Fibroblast of lung (primary cell): ENCODE data around the gene IQSEC3.

Source experiments
- CTCF ChIP-seq, 2 donors: IDR thresholded peaks in 1 of 2; conservative IDR thresholded peaks in 1 of 2; 1 replicate in 1 of 2; 2 replicates in 1 of 2; pipeline ENCODE4 v1.5.1; 2011 to 2012; ENCODE audit warnings: low read length in 2 of 2, control low read depth in 1 of 2, inconsistent platforms in 1 of 2, low read depth in 1 of 2, mild to moderate bottlenecking in 1 of 2
- EZH2 ChIP-seq: IDR thresholded peaks from 2 replicates; pipeline ENCODE4 v1.5.1; 2012; ENCODE audit warnings: low read length, control low read depth, mild to moderate bottlenecking; ENCODE audit errors: missing control alignments

DNA sequence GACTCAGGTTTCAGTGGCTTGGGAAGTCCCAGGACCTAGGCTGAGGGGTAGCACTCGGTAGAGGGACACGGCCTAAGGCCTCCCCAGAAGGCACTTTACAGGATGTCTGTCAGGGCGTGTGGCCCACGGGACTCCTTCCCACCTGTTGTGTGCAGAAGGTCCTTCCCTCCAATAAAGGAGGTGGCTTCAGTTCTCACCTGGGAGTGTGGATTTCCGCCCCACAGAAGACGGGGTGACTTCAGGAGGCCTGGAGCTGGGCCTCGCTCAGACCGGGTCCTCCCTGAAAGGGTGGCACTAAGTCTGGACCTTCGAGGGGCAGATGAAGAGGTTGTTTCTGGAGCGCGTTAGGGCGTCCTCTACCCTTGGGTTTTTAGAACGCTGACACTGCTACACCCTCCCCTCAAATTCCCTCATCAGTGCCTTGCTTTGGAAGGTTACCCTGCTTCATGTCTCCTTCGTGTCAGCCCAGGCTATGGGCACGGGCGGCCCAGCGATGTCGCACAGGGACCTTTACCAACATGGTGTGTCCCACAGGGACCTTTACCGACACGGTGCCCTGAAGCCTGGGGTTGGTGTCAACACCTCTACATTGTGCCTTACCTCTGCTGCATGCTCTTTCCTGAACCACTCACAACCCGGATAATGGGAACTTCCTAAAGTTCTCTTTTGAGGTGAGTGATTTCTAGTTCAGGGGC lies 140.3 kb downstream of the IQSEC3 start:
- TF ChIP-seq CTCF (conservative IDR thresholded peaks at IDR 0.05 in 1 of 2, IDR thresholded peaks at IDR 0.05 in 1 of 2; ENCODE audit: low read depth in 1 of 2, low read length in 2 of 2) (no peak), EZH2 (no peak)
